ENCODE results near the gene FBXL20.

- TF ChIP-seq, protein P1, sequence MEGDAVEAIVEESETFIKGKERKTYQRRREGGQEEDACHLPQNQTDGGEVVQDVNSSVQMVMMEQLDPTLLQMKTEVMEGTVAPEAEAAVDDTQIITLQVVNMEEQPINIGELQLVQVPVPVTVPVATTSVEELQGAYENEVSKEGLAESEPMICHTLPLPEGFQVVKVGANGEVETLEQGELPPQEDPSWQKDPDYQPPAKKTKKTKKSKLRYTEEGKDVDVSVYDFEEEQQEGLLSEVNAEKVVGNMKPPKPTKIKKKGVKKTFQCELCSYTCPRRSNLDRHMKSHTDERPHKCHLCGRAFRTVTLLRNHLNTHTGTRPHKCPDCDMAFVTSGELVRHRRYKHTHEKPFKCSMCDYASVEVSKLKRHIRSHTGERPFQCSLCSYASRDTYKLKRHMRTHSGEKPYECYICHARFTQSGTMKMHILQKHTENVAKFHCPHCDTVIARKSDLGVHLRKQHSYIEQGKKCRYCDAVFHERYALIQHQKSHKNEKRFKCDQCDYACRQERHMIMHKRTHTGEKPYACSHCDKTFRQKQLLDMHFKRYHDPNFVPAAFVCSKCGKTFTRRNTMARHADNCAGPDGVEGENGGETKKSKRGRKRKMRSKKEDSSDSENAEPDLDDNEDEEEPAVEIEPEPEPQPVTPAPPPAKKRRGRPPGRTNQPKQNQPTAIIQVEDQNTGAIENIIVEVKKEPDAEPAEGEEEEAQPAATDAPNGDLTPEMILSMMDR (IDR thresholded peaks at IDR 0.05 in 2 of 3, conservative IDR thresholded peaks at IDR 0.05 in 1 of 3; ENCODE audit: borderline replicate concordance in 1 of 3, insufficient read depth in 1 of 3, low read depth in 2 of 3, low read length in 2 of 3), result no peak
- TF ChIP-seq ZFX (IDR thresholded peaks at IDR 0.05), result no peak
- no peak for TF ChIP-seq POLR2A (IDR thresholded peaks at IDR 0.05; ENCODE audit: borderline replicate concordance, extremely low read depth, insufficient read depth, insufficient read length)
- TF ChIP-seq MAX (IDR thresholded peaks at IDR 0.05), result no peak
- no peak for TF ChIP-seq POLR2AphosphoS5 (IDR thresholded peaks at IDR 0.05; ENCODE audit: low read depth, low read length)
- no peak for TF ChIP-seq EGR1 (IDR thresholded peaks at IDR 0.05; ENCODE audit: low read depth)
- TF ChIP-seq REST (IDR thresholded peaks at IDR 0.05; ENCODE audit: low read depth), result no peak
- TF ChIP-seq EZH2 (IDR thresholded peaks at IDR 0.05), result no peak
Measured at GRCh38 chr17:39443326-39443725, 41.9 kb upstream of the FBXL20 start.

Measured in HCT116 (cell line).